CD4-positive, alpha-beta T cell treated with Interleukin-4 for 1 hour (primary cell): ENCODE data around the gene NXPE4.

Source experiments
- DNase-seq, 2 donors: peaks; one replicate each; pipeline ENCODE4 v3.0.0-alpha.2; 2020 to 2022

NXPE4 gene

DNA sequence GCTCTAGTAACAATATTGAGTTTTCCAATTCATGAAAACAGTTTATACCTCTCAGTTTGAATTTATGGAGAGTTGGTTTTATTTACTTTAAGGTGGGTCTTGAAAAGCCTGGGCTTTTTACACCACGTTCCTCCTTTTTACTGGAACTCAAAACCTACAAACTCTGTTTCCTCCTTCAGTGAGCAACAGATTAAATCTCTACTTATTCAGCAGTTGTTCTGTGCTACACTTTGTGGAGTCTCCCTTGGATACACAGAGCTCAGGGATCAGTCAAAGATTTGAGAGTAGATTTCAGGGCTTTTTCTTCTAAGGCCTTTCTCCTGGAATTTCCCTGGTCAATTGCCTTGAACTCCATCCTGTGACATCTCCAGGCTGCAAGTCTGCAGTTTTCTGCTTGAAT is 39.5 kb downstream of the NXPE4 start:
- no peak for DNase-seq

DNA sequence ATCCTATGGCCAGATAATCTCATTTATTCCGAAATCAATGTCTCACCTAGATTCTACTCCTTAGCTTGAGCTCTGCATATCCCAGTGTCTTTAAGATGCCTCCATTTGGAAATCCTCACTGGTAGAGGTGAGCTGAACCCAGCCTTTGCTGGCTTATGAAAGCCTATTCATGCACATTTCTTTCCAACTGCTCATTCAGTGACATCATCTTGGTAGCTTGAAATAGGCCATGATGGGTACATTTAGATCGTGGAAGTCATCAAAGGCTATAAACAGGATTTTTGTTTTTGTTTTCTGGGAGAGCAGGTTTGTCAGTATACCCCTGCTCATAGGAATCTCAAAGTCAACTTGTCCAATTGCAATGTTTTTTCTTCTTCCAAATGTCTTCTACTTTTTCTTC is 41.9 kb downstream of the NXPE4 start:
- DNase-seq: no peak

DNA sequence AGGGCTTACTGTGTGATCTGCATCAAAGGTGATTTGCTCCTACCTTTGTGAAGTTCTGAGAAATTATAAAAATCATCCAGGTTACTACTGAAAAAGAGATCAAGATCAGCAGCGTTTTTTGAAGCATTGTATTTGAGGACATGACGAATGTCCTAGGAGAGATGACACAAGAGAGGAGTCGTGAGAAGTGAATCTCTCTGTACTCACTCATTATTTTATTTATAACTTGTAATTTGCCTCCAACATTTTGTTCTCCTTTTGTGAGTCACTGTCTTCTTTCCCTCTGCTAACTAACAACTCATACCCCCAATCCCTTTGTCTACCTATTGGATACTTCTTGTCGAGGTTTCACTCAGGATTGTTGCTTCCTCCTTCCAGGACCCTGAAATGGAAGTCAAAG is 44.5 kb downstream of the NXPE4 start:
- DNase-seq: no peak

DNA sequence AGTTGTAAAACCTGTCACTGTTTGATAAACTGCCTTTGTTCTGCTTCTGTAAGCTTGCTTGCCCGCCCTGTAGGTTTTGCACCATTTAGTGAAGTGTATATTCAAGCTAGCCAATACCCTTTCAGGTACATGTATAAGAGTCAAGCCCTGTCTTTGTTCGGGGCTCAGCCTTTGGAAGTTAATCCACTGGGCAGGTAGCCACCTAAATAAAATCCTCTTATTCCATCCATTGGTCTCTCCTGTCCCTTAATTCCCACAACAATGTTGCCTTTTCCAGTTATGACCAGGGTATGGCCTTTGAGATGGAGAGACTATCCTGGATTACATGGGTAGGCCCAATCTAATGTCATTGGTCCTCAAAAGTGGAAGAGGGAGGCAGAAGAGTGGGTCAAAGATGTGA is 69.9 kb downstream of the NXPE4 start:
- DNase-seq: no peak

DNA sequence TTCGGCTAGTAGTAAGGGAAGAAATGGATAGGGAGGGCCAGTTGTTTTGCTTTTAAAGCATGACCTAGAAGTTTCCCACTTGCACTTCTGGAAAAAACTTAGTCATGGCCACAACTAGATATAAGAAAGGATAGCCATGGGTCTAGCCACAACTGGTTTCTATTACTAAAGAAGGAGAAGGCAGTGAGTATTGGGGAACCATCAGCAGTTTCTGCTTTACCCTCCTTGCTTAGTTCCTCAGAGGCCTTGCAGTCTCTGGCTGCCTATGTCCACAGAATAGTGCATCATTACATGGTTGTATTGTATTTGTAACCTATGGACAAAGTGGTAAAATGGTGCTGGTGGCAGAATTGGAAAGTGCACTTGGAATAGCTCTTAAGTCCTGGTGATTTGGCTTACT is 71.5 kb downstream of the NXPE4 start:
- DNase-seq: no peak

DNA sequence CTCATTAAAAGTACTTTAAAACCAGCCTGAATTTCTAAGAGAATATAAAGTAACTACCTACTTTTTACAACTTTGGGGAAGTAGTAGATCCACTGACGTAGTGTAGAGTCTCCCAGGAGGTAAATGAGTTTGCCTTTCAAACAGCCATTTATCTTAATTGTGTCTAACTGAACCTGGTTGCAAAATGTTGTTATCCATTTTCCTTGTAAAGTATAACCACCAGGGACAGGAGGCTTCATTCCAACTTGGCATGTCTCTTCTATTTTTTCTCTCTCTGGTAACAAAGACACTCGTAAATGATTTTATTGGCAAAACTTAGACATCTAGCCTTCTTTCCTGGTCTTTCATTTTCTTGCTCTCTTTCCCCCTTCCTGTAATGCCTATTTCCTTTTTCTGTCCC is 72.8 kb downstream of the NXPE4 start:
- no peak for DNase-seq
